GM23338 (cell line): ENCODE results near the gene SCGB3A1. TPM values are rescaled to one million over a fixed set of nuclear protein-coding genes. Genes with fewer than 3 reads are reported as not detected.

Experiments
- ATAC-seq: fragments of 200-7000 bp; cut with Tn5 transposase; 3 replicates; pipeline ENCODE4 v1.9.1; 2020
- DNase-seq: peaks from one replicate; pipeline ENCODE4 v3.0.0-alpha.2; 2015; ENCODE audit warnings: low spot score
- H2AFZ ChIP-seq: fragments of 200-600 bp; sonication (generic); 2 replicates; pipeline ENCODE4 v1.8.0; 2016; ENCODE audit warnings: antibody characterized with exemption, mild to moderate bottlenecking, moderate library complexity
- H3F3A ChIP-seq: fragments of 200-600 bp; sonication (generic); replicated peaks from 2 replicates; pipeline ENCODE4 v1.8.0; 2017; ENCODE audit warnings: antibody characterized with exemption, mixed run types, low read depth
- H3K27ac ChIP-seq: fragments of 200-600 bp; sonication (generic); 2 replicates; pipeline ENCODE4 v1.6.1; 2016; ENCODE audit warnings: low read depth
- H3K27me3 ChIP-seq: fragments of 200-600 bp; sonication (generic); 2 replicates; pipeline ENCODE4 v1.8.0; 2016; ENCODE audit warnings: mild to moderate bottlenecking, mixed run types, moderate library complexity; ENCODE audit not compliant: insufficient read depth
- H3K36me3 ChIP-seq: fragments of 200-600 bp; sonication (generic); 2 replicates; pipeline ENCODE4 v1.8.0; 2016; ENCODE audit warnings: mild to moderate bottlenecking; ENCODE audit not compliant: insufficient read depth
- H3K4me1 ChIP-seq: fragments of 200-600 bp; sonication (generic); 2 replicates; pipeline ENCODE4 v1.8.0; 2016; ENCODE audit warnings: mild to moderate bottlenecking, moderate library complexity; ENCODE audit not compliant: insufficient read depth
- H3K4me2 ChIP-seq: fragments of 200-600 bp; sonication (generic); 2 replicates; pipeline ENCODE4 v1.7.1; 2017; ENCODE audit warnings: mixed run types
- H3K4me3 ChIP-seq: fragments of 200-600 bp; sonication (generic); 2 replicates; pipeline ENCODE4 v1.6.1; 2016; ENCODE audit warnings: mixed run types
- H3K79me2 ChIP-seq: fragments of 200-600 bp; sonication (generic); replicated peaks from 2 replicates; pipeline ENCODE4 v1.8.0; 2017; ENCODE audit warnings: mild to moderate bottlenecking; ENCODE audit not compliant: insufficient read depth
- H3K9me2 ChIP-seq: fragments of 200-600 bp; sonication (generic); 2 replicates; pipeline ENCODE4 v1.8.0; 2017; ENCODE audit not compliant: insufficient read depth
- H4K20me1 ChIP-seq: fragments of 200-600 bp; sonication (generic); replicated peaks from 2 replicates; pipeline ENCODE4 v1.8.0; 2017; ENCODE audit warnings: mild to moderate bottlenecking; ENCODE audit not compliant: insufficient read depth
- H3K27ac Mint-ChIP-seq: 2 replicates; pipeline ENCODE4 v1.8.0; 2020; ENCODE audit warnings: inconsistent platforms, mild to moderate bottlenecking, moderate library complexity, mixed read lengths
- H3K27me3 Mint-ChIP-seq: 3 replicates; pipeline ENCODE4 v1.8.0; 2022; ENCODE audit warnings: low read depth, mild to moderate bottlenecking, moderate library complexity, mixed read lengths, inconsistent platforms; ENCODE audit not compliant: insufficient read depth, poor library complexity
- H3K36me3 Mint-ChIP-seq: 3 replicates; pipeline ENCODE4 v1.8.0; 2021; ENCODE audit warnings: low read depth, mild to moderate bottlenecking, inconsistent platforms, moderate library complexity, mixed read lengths
- H3K4me1 Mint-ChIP-seq: 3 replicates; pipeline ENCODE4 v1.8.0; 2020; ENCODE audit warnings: mild to moderate bottlenecking, inconsistent platforms, mixed read lengths
- H3K4me3 Mint-ChIP-seq: 3 replicates; pipeline ENCODE4 v1.8.0; 2021; ENCODE audit warnings: moderate library complexity, mild to moderate bottlenecking, inconsistent platforms, mixed read lengths
- H3K9me3 Mint-ChIP-seq: 3 replicates; pipeline ENCODE4 v1.8.0; 2020; ENCODE audit warnings: moderate library complexity, mild to moderate bottlenecking, inconsistent platforms, mixed read lengths
- CREB1 ChIP-seq: fragments of 250-450 bp; sonication (Bioruptor Pico); IDR thresholded peaks from 2 replicates; pipeline ENCODE4 v1.5.0; 2020; ENCODE audit warnings: low read depth, mild to moderate bottlenecking, moderate library complexity
- CTCF ChIP-seq, 2 experiments: fragments of 200-600 bp in 1 of 2; sonication (generic) in 1 of 2; conservative IDR thresholded peaks; 2 replicates each; pipeline versions ENCODE4 v1.5.1 to v1.6.1; 2016 to 2017; ENCODE audit warnings: antibody characterized with exemption in 2 of 2, low read depth in 2 of 2, mild to moderate bottlenecking in 2 of 2, moderate library complexity in 1 of 2
- ETS1 ChIP-seq: IDR thresholded peaks from 2 replicates; pipeline ENCODE4 v1.6.1; 2016; ENCODE audit warnings: antibody characterized with exemption
- EZH2 ChIP-seq: fragments of 200-600 bp; sonication (generic); IDR thresholded peaks from one replicate; pipeline ENCODE4 v1.8.0; 2017; ENCODE audit warnings: antibody characterized with exemption, mild to moderate bottlenecking, low read depth; ENCODE audit not compliant: unreplicated experiment
- EZH2phosphoT487 ChIP-seq: fragments of 200-600 bp; sonication (generic); IDR thresholded peaks from one replicate; pipeline ENCODE4 v1.8.1; 2018; ENCODE audit warnings: antibody characterized with exemption; ENCODE audit not compliant: unreplicated experiment
- JUNB ChIP-seq: IDR thresholded peaks from one replicate; pipeline ENCODE4 v1.6.1; 2016; ENCODE audit warnings: antibody characterized with exemption; ENCODE audit not compliant: unreplicated experiment
- NANOG ChIP-seq: IDR thresholded peaks from 2 replicates; pipeline ENCODE4 v1.6.1; 2016; ENCODE audit warnings: antibody characterized with exemption, borderline replicate concordance
- POLR2AphosphoS5 ChIP-seq: IDR thresholded peaks from 2 replicates; pipeline ENCODE4 v1.6.1; 2016; ENCODE audit warnings: antibody characterized with exemption, low read depth
- STAT1 ChIP-seq: IDR thresholded peaks from one replicate; pipeline ENCODE4 v1.6.1; 2016; ENCODE audit warnings: antibody characterized with exemption; ENCODE audit not compliant: unreplicated experiment
- ZNF331 ChIP-seq: fragments of 250-450 bp; sonication (Bioruptor Pico); IDR thresholded peaks from 2 replicates; pipeline ENCODE4 v1.5.0; 2020; ENCODE audit warnings: low read depth, mild to moderate bottlenecking, moderate library complexity
- polyA plus RNA-seq: library from polyadenylated mRNA; unstranded; fragments of >200 nt; fragmentation: Nextera tagmentation; extraction: Ambion mirVana; gene quantifications from 2 replicates; pipeline ENCODE4 v1.2.1, GENCODE V29; 2016
- total RNA-seq: library from RNA; depleted of rRNA; stranded (reverse); fragments of >200 nt; shearing (Covaris generic); gene quantifications from 2 replicates; pipeline ENCODE4 v1.2.3, GENCODE V29; 2014
- TF ChIP-seq, protein P1 (sequence below): fragments of 250-450 bp; sonication (Bioruptor Pico); IDR thresholded peaks from 2 replicates; pipeline ENCODE4 v1.5.0; 2020; ENCODE audit warnings: mild to moderate bottlenecking, moderate library complexity

The SCGB3A1 gene
- total and polyA plus RNA-seq, 2 experiments from 2014 or later, result not detected

- Mint-ChIP-seq H3K36me3 (peaks cover 60% of the 10 kb centered on the region), H3K27ac (peak overlapping the region; percentile 89), H3K9me3 (no peaks in the 10 kb centered on the region), H3K4me1 (no peaks in the 10 kb centered on the region), H3K4me3 (no peak overlapping the region), H3K27me3 (no peaks in the 10 kb centered on the region)
- TF ChIP-seq CREB1 (CRISPR knock-in tag) (no peak), ETS1 (no peak), JUNB (no peak), ZNF331 (CRISPR knock-in tag) (no peak), NANOG (no peak), POLR2AphosphoS5 (no peak), EZH2 (no peak), EZH2phosphoT487 (no peak), CTCF (conservative IDR thresholded peaks at IDR 0.05; ENCODE audit: low read depth in 2 of 2) (no peak), STAT1 (no peak)
- TF ChIP-seq, protein P1, sequence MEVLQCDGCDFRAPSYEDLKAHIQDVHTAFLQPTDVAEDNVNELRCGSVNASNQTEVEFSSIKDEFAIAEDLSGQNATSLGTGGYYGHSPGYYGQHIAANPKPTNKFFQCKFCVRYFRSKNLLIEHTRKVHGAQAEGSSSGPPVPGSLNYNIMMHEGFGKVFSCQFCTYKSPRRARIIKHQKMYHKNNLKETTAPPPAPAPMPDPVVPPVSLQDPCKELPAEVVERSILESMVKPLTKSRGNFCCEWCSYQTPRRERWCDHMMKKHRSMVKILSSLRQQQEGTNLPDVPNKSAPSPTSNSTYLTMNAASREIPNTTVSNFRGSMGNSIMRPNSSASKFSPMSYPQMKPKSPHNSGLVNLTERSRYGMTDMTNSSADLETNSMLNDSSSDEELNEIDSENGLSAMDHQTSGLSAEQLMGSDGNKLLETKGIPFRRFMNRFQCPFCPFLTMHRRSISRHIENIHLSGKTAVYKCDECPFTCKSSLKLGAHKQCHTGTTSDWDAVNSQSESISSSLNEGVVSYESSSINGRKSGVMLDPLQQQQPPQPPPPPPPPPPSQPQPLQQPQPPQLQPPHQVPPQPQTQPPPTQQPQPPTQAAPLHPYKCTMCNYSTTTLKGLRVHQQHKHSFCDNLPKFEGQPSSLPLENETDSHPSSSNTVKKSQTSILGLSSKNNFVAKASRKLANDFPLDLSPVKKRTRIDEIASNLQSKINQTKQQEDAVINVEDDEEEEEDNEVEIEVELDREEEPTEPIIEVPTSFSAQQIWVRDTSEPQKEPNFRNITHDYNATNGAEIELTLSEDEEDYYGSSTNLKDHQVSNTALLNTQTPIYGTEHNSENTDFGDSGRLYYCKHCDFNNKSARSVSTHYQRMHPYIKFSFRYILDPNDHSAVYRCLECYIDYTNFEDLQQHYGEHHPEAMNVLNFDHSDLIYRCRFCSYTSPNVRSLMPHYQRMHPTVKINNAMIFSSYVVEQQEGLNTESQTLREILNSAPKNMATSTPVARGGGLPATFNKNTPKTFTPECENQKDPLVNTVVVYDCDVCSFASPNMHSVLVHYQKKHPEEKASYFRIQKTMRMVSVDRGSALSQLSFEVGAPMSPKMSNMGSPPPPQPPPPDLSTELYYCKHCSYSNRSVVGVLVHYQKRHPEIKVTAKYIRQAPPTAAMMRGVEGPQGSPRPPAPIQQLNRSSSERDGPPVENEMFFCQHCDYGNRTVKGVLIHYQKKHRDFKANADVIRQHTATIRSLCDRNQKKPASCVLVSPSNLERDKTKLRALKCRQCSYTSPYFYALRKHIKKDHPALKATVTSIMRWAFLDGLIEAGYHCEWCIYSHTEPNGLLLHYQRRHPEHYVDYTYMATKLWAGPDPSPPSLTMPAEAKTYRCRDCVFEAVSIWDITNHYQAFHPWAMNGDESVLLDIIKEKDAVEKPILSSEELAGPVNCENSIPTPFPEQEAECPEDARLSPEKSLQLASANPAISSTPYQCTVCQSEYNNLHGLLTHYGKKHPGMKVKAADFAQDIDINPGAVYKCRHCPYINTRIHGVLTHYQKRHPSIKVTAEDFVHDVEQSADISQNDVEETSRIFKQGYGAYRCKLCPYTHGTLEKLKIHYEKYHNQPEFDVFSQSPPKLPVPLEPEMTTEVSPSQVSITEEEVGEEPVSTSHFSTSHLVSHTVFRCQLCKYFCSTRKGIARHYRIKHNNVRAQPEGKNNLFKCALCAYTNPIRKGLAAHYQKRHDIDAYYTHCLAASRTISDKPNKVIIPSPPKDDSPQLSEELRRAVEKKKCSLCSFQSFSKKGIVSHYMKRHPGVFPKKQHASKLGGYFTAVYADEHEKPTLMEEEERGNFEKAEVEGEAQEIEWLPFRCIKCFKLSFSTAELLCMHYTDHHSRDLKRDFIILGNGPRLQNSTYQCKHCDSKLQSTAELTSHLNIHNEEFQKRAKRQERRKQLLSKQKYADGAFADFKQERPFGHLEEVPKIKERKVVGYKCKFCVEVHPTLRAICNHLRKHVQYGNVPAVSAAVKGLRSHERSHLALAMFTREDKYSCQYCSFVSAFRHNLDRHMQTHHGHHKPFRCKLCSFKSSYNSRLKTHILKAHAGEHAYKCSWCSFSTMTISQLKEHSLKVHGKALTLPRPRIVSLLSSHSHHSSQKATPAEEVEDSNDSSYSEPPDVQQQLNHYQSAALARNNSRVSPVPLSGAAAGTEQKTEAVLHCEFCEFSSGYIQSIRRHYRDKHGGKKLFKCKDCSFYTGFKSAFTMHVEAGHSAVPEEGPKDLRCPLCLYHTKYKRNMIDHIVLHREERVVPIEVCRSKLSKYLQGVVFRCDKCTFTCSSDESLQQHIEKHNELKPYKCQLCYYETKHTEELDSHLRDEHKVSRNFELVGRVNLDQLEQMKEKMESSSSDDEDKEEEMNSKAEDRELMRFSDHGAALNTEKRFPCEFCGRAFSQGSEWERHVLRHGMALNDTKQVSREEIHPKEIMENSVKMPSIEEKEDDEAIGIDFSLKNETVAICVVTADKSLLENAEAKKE, result no peak
- H3K27me3 ChIP-seq, result no peaks in the 10 kb centered on the region
- no peak for DNase-seq
- no peaks in the 10 kb centered on the region for H3K4me1 ChIP-seq
- H4K20me1 ChIP-seq, result peaks cover 26% of the 10 kb centered on the region
- H3K4me3 ChIP-seq, result no peak overlapping the region
- ATAC-seq, result no peak
- H3K9me2 ChIP-seq, result no peaks in the 10 kb centered on the region
- no peak overlapping the region for H2AFZ ChIP-seq
- H3K4me2 ChIP-seq, result no peak overlapping the region
- H3F3A ChIP-seq, result no peaks in the 10 kb centered on the region
- peaks cover 26% of the 10 kb centered on the region for H3K36me3 ChIP-seq
- peaks cover 92% of the 10 kb centered on the region for H3K79me2 ChIP-seq
- H3K27ac ChIP-seq, result no peak overlapping the region
These were observed 42.7 kb downstream of the SCGB3A1 start for GRCh38 chr5:180548563-180548962.
